DMS53 treated with DMSO at 0.1 percent for 48 hours (cell line): ENCODE measurements around the gene DNAH6.

Experiments
- DNase-seq: peaks from one replicate; lab custom pipeline; 2025; ENCODE audit not compliant: unreplicated experiment; lab: John Stamatoyannopoulos, UW

DNAH6 gene

GRCh38 chr2:84686783-84687476 is 170.6 kb downstream of the DNAH6 start:
- DNase-seq: no peak

GRCh38 chr2:84687498-84688149 is 171.3 kb downstream of the DNAH6 start:
- DNase-seq: no peak

- no peak for DNase-seq
Observed at GRCh38 chr2:84690225-84690624, 173.9 kb downstream of the DNAH6 start.

GRCh38 chr2:84694088-84694622 is 177.9 kb downstream of the DNAH6 start:
- no peak for DNase-seq

GRCh38 chr2:84697895-84698294 is 181.6 kb downstream of the DNAH6 start:
- no peak for DNase-seq

- DNase-seq: peak; percentile 47
Observed at GRCh38 chr2:84700006-84700405, 183.7 kb downstream of the DNAH6 start.

GRCh38 chr2:84701880-84702279 is 185.6 kb downstream of the DNAH6 start:
- DNase-seq: no peak

GRCh38 chr2:84702941-84703340 is 186.6 kb downstream of the DNAH6 start:
- no peak for DNase-seq

GRCh38 chr2:84703831-84704230 is 187.5 kb downstream of the DNAH6 start:
- DNase-seq: no peak

- no peak for DNase-seq
Observed at GRCh38 chr2:84704505-84705244, 188.4 kb downstream of the DNAH6 start.

- DNase-seq: no peak
Observed at GRCh38 chr2:84705858-84706257, 189.6 kb downstream of the DNAH6 start.

- DNase-seq: no peak
Observed at GRCh38 chr2:84708442-84708841, 192.1 kb downstream of the DNAH6 start.

- no peak for DNase-seq
Observed at GRCh38 chr2:84711651-84712050, 195.4 kb downstream of the DNAH6 start.

- no peak for DNase-seq
Observed at GRCh38 chr2:84713441-84713840, 197.1 kb downstream of the DNAH6 start.

GRCh38 chr2:84716564-84716963 is 200.3 kb downstream of the DNAH6 start:
- DNase-seq: no peak

GRCh38 chr2:84717302-84717701 is 201.0 kb downstream of the DNAH6 start:
- no peak for DNase-seq

GRCh38 chr2:84719434-84719833 is 203.1 kb downstream of the DNAH6 start:
- no peak for DNase-seq

- no peak for DNase-seq
Observed at GRCh38 chr2:84723831-84724230, 207.5 kb downstream of the DNAH6 start.

- no peak for DNase-seq
Observed at GRCh38 chr2:84725717-84726116, 209.4 kb downstream of the DNAH6 start.

GRCh38 chr2:84727315-84727714 is 211.0 kb downstream of the DNAH6 start:
- DNase-seq: no peak

- DNase-seq: no peak
Observed at GRCh38 chr2:84729224-84729623, 212.9 kb downstream of the DNAH6 start.

- no peak for DNase-seq
Observed at GRCh38 chr2:84731185-84731584, 214.9 kb downstream of the DNAH6 start.
